HepG2 (cell line): Measurements from ENCODE around the gene RBM15B.

ENCODE experiments used
- AFF4 ChIP-seq: sonication (generic); formaldehyde crosslinking; IDR thresholded peaks from 2 replicates; pipeline ENCODE4 v1.4.0; 2020; ENCODE audit warnings: missing genetic modification reagents
- HNF1A ChIP-seq, 2 experiments: sonication (generic) in 1 of 2; formaldehyde crosslinking in 1 of 2; IDR thresholded peaks; 2 replicates each; pipeline versions ENCODE4 v1.4.0 to v1.6.1; 2016 to 2020; ENCODE audit warnings: borderline replicate concordance in 1 of 2, low read depth in 1 of 2, mild to moderate bottlenecking in 1 of 2, missing genetic modification reagents in 1 of 2
- MAFG ChIP-seq: sonication (generic); formaldehyde crosslinking; IDR thresholded peaks from 2 replicates; pipeline ENCODE4 v1.5.1; 2020; ENCODE audit warnings: mild to moderate bottlenecking, missing genetic modification reagents

GRCh38 chr3:51361746-51362145 lies 29.3 kb upstream of the RBM15B start:
- TF ChIP-seq MAFG (CRISPR knock-in tag): no peak
- no peak for TF ChIP-seq HNF1A (IDR thresholded peaks at IDR 0.05; ENCODE audit: low read depth)
- no peak for TF ChIP-seq HNF1A (CRISPR knock-in tag; IDR thresholded peaks at IDR 0.05; ENCODE audit: borderline replicate concordance)
- TF ChIP-seq AFF4 (CRISPR knock-in tag): no peak
